WTC11 (cell line): ENCODE measurements around the gene STK24. TPM values are rescaled to one million over a fixed set of nuclear protein-coding genes. Genes with fewer than 3 reads are reported as not detected.

Experiments
- ATAC-seq: fragments of 200-7000 bp; cut with Tn5 transposase; 2 replicates; pipeline ENCODE4 v1.10.0; 2021; ENCODE audit warnings: mild to moderate bottlenecking, moderate library complexity
- CTCF ChIA-PET: fragments of 300-600 bp; sonication (Branson Sonifier 250); formaldehyde crosslinking; loops from one replicate; lab custom pipeline; 2021; ENCODE audit warnings: antibody characterized with exemption; lab: Charles Lee
- POLR2A ChIA-PET: fragments of 350-600 bp; sonication (Branson Sonifier 250); formaldehyde crosslinking; loops from one replicate; lab custom pipeline; 2021; ENCODE audit warnings: antibody characterized with exemption; lab: Charles Lee
- DNase-seq: peaks from one replicate; pipeline ENCODE4 v3.0.0; 2021; ENCODE audit warnings: low spot score
- H3K27ac Mint-ChIP-seq: 2 replicates; pipeline ENCODE4 v1.8.0; 2021; ENCODE audit warnings: mixed read lengths
- H3K27me3 Mint-ChIP-seq: 2 replicates; pipeline ENCODE4 v1.8.0; 2021; ENCODE audit warnings: low read depth, mild to moderate bottlenecking, moderate library complexity, mixed read lengths
- H3K36me3 Mint-ChIP-seq: 2 replicates; pipeline ENCODE4 v1.8.0; 2021; ENCODE audit warnings: mixed read lengths
- H3K4me1 Mint-ChIP-seq: 2 replicates; pipeline ENCODE4 v1.8.0; 2022; ENCODE audit warnings: mixed read lengths
- H3K4me3 Mint-ChIP-seq: 2 replicates; pipeline ENCODE4 v1.8.0; 2021; ENCODE audit warnings: mild to moderate bottlenecking, moderate library complexity, mixed read lengths
- H3K9me3 Mint-ChIP-seq: 2 replicates; pipeline ENCODE4 v1.8.0; 2021; ENCODE audit warnings: mixed read lengths
- CREB1 ChIP-seq: sonication (generic); formaldehyde crosslinking; IDR thresholded peaks from 2 replicates; pipeline ENCODE4 v1.8.0; 2023; ENCODE audit warnings: mild to moderate bottlenecking, missing genetic modification reagents
- ESRRA ChIP-seq: sonication (generic); formaldehyde crosslinking; IDR thresholded peaks from 2 replicates; pipeline ENCODE4 v1.8.1; 2022; ENCODE audit warnings: mild to moderate bottlenecking, missing genetic modification reagents, borderline replicate concordance
- GRHL2 ChIP-seq: fragments of 250-450 bp; sonication (Bioruptor Pico); IDR thresholded peaks from 2 replicates; pipeline ENCODE4 v1.8.0; 2022; ENCODE audit warnings: mild to moderate bottlenecking, moderate library complexity; ENCODE audit not compliant: insufficient replicate concordance, severe bottlenecking
- GTF2I ChIP-seq: fragments of 250-450 bp; sonication (Bioruptor Pico); conservative IDR thresholded peaks from 2 replicates; pipeline ENCODE4 v1.4.0; 2021; ENCODE audit warnings: mild to moderate bottlenecking
- JAZF1 ChIP-seq: fragments of 250-450 bp; sonication (Bioruptor Pico); IDR thresholded peaks from 2 replicates; pipeline ENCODE4 v1.9.0; 2021; ENCODE audit warnings: moderate library complexity, mild to moderate bottlenecking, inconsistent platforms
- JUN ChIP-seq: sonication (generic); formaldehyde crosslinking; IDR thresholded peaks from 2 replicates; pipeline ENCODE4 v1.8.0; 2023; ENCODE audit warnings: mild to moderate bottlenecking, missing genetic modification reagents
- MXD4 ChIP-seq: fragments of 250-450 bp; sonication (Bioruptor Pico); IDR thresholded peaks from 2 replicates; pipeline ENCODE4 v1.8.0; 2021; ENCODE audit warnings: mild to moderate bottlenecking, moderate library complexity, borderline replicate concordance
- MYBL2 ChIP-seq: sonication (generic); formaldehyde crosslinking; IDR thresholded peaks from 2 replicates; pipeline ENCODE4 v1.8.1; 2023; ENCODE audit warnings: mild to moderate bottlenecking, moderate library complexity, missing genetic modification reagents
- NFYB ChIP-seq: sonication (generic); formaldehyde crosslinking; conservative IDR thresholded peaks from 2 replicates; pipeline ENCODE4 v1.8.0; 2022; ENCODE audit warnings: low read depth, missing genetic modification reagents
- NR3C1 ChIP-seq: sonication (generic); formaldehyde crosslinking; conservative IDR thresholded peaks from 2 replicates; pipeline ENCODE4 v1.8.1; 2023; ENCODE audit warnings: low read depth, mild to moderate bottlenecking, missing genetic modification reagents
- ZNF138 ChIP-seq: sonication (generic); formaldehyde crosslinking; conservative IDR thresholded peaks from 2 replicates; pipeline ENCODE4 v1.8.1; 2022; ENCODE audit warnings: mild to moderate bottlenecking, moderate library complexity, missing genetic modification reagents
- ZNF219 ChIP-seq: sonication (generic); formaldehyde crosslinking; IDR thresholded peaks from 2 replicates; pipeline ENCODE4 v1.8.0; 2023; ENCODE audit warnings: missing genetic modification reagents, mild to moderate bottlenecking, borderline replicate concordance
- ZNF232 ChIP-seq: sonication (generic); formaldehyde crosslinking; IDR thresholded peaks from 2 replicates; pipeline ENCODE4 v1.8.0; 2022; ENCODE audit warnings: mild to moderate bottlenecking, missing genetic modification reagents
- ZNF671 ChIP-seq: fragments of 250-450 bp; sonication (Bioruptor Pico); IDR thresholded peaks from 2 replicates; pipeline ENCODE4 v1.8.0; 2021; ENCODE audit warnings: mild to moderate bottlenecking
- total RNA-seq: library from RNA; stranded (reverse); gene quantifications from 3 replicates; pipeline ENCODE4 v1.2.3, GENCODE V29; 2021
- TF ChIP-seq, protein P1 (sequence below): sonication (generic); formaldehyde crosslinking; conservative IDR thresholded peaks from 2 replicates; pipeline ENCODE4 v1.8.1; 2022; ENCODE audit warnings: mild to moderate bottlenecking, missing genetic modification reagents
- TF ChIP-seq, protein P2 (sequence below): fragments of 250-450 bp; sonication (Bioruptor Pico); IDR thresholded peaks from 2 replicates; pipeline ENCODE4 v1.9.0; 2021; ENCODE audit warnings: mild to moderate bottlenecking
- TF ChIP-seq, protein P3 (sequence below): sonication (generic); formaldehyde crosslinking; conservative IDR thresholded peaks from 2 replicates; pipeline ENCODE4 v1.8.1; 2023; ENCODE audit warnings: mild to moderate bottlenecking, low read depth, missing genetic modification reagents, moderate library complexity
- TF ChIP-seq, protein P4 (sequence below): fragments of 250-450 bp; sonication (Bioruptor Pico); IDR thresholded peaks from 2 replicates; pipeline ENCODE4 v1.9.0; 2021; ENCODE audit warnings: mild to moderate bottlenecking
- TF ChIP-seq, protein P5 (sequence below): sonication (generic); formaldehyde crosslinking; IDR thresholded peaks from 2 replicates; pipeline ENCODE4 v1.8.1; 2022; ENCODE audit warnings: low read depth, missing genetic modification reagents, borderline replicate concordance
- TF ChIP-seq, protein P6 (sequence below): sonication (generic); formaldehyde crosslinking; IDR thresholded peaks from 2 replicates; pipeline ENCODE4 v1.8.1; 2022; ENCODE audit warnings: mild to moderate bottlenecking, missing genetic modification reagents, moderate library complexity, borderline replicate concordance

The STK24 gene
- total RNA-seq, 1 experiment from 2014 or later, result 138 TPM

DNA sequence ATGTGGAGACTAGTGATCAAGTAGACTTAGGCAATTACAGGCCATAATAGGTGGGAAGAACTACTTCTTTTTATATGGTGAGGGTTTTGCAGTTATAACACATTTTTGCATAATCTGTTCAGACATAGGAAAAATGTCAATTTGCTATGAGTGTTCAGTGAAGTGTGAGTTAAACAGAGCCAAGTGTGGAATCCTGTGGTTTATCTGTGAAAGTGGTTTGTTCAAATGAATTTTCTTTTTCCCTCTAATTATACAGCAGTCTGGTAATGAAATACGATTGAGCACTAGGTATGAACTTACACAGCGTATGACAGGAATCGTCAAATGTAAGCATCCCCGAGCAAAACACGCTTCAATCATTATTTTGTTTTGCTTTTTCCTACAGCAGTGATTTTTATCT lies 178.3 kb downstream of the STK24 start:
- no peak for DNase-seq
- H3K9me3 Mint-ChIP-seq, result no peaks in the 10 kb centered on the region
- no peak for ATAC-seq
- no peak overlapping the region for H3K4me3 Mint-ChIP-seq
- ChIA-PET POLR2A (interaction anchor here (0.6 kb wide), 1 partner anchor 22 kb away, joined by 4 read pairs; no protein-coding TSS in a partner anchor), CTCF (interaction anchor here (1.2 to 1.7 kb wide), 2 partner anchors 47 to 365 kb away, joined by 3 to 4 read pairs; no protein-coding TSS in a partner anchor)
- H3K27ac Mint-ChIP-seq, result no peak overlapping the region
- no peak for TF ChIP-seq JAZF1 (CRISPR knock-in tag)
- TF ChIP-seq, protein P1, sequence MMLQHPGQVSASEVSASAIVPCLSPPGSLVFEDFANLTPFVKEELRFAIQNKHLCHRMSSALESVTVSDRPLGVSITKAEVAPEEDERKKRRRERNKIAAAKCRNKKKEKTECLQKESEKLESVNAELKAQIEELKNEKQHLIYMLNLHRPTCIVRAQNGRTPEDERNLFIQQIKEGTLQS (CRISPR knock-in tag), result no peak
- peaks cover 17% of the 10 kb centered on the region for H3K4me1 Mint-ChIP-seq
- H3K36me3 Mint-ChIP-seq, result peaks cover 4% of the 10 kb centered on the region
- H3K27me3 Mint-ChIP-seq, result no peaks in the 10 kb centered on the region

DNA sequence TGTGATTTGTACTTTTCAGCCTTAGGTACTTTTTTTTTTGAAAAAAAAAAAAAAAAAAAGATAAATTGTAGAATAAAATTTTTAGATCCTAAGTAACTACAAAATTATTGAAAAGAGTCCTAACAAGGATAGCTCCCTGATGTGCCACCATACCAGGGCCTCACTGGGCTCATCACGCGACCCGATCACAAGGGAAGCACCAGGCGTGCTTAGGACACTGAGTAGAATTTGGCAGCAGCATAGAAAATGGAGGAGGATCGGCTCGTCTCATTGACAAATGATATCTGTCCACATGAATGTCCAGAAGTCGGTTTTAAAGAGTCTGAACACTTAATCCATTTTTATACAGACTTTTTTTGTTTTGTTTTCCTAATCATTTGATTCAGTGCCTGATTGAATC lies 179.0 kb downstream of the STK24 start:
- Mint-ChIP-seq H3K36me3 (peaks cover under 1% of the 10 kb centered on the region; the same call in 1 of the 2 replicates), H3K27ac (peak overlapping the region; percentile 64), H3K9me3 (no peaks in the 10 kb centered on the region), H3K4me1 (peaks cover 17% of the 10 kb centered on the region), H3K27me3 (no peaks in the 10 kb centered on the region), H3K4me3 (no peak overlapping the region)
- no peak for DNase-seq
- CTCF ChIA-PET, result interaction anchor here (0.5 to 0.6 kb wide), 2 partner anchors 19 to 49 kb away, joined by 3 read pairs; no protein-coding TSS in a partner anchor
- no peak for ATAC-seq
- TF ChIP-seq ZNF138 (CRISPR knock-in tag) (no peak), JUN (CRISPR knock-in tag) (no peak), GTF2I (CRISPR knock-in tag) (no peak), ZNF232 (CRISPR knock-in tag) (no peak), CREB1 (CRISPR knock-in tag) (no peak), ESRRA (no peak), MXD4 (no peak), ZNF671 (CRISPR knock-in tag) (no peak), MYBL2 (no peak), NR3C1 (CRISPR knock-in tag) (no peak), NFYB (no peak), ZNF219 (CRISPR knock-in tag) (no peak), GRHL2 (CRISPR knock-in tag) (no peak)
- TF ChIP-seq, protein P2, sequence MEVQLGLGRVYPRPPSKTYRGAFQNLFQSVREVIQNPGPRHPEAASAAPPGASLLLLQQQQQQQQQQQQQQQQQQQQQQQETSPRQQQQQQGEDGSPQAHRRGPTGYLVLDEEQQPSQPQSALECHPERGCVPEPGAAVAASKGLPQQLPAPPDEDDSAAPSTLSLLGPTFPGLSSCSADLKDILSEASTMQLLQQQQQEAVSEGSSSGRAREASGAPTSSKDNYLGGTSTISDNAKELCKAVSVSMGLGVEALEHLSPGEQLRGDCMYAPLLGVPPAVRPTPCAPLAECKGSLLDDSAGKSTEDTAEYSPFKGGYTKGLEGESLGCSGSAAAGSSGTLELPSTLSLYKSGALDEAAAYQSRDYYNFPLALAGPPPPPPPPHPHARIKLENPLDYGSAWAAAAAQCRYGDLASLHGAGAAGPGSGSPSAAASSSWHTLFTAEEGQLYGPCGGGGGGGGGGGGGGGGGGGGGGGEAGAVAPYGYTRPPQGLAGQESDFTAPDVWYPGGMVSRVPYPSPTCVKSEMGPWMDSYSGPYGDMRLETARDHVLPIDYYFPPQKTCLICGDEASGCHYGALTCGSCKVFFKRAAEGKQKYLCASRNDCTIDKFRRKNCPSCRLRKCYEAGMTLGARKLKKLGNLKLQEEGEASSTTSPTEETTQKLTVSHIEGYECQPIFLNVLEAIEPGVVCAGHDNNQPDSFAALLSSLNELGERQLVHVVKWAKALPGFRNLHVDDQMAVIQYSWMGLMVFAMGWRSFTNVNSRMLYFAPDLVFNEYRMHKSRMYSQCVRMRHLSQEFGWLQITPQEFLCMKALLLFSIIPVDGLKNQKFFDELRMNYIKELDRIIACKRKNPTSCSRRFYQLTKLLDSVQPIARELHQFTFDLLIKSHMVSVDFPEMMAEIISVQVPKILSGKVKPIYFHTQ, result no peak
- TF ChIP-seq, protein P3, sequence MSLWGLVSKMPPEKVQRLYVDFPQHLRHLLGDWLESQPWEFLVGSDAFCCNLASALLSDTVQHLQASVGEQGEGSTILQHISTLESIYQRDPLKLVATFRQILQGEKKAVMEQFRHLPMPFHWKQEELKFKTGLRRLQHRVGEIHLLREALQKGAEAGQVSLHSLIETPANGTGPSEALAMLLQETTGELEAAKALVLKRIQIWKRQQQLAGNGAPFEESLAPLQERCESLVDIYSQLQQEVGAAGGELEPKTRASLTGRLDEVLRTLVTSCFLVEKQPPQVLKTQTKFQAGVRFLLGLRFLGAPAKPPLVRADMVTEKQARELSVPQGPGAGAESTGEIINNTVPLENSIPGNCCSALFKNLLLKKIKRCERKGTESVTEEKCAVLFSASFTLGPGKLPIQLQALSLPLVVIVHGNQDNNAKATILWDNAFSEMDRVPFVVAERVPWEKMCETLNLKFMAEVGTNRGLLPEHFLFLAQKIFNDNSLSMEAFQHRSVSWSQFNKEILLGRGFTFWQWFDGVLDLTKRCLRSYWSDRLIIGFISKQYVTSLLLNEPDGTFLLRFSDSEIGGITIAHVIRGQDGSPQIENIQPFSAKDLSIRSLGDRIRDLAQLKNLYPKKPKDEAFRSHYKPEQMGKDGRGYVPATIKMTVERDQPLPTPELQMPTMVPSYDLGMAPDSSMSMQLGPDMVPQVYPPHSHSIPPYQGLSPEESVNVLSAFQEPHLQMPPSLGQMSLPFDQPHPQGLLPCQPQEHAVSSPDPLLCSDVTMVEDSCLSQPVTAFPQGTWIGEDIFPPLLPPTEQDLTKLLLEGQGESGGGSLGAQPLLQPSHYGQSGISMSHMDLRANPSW (CRISPR knock-in tag), result no peak
- TF ChIP-seq, protein P4, sequence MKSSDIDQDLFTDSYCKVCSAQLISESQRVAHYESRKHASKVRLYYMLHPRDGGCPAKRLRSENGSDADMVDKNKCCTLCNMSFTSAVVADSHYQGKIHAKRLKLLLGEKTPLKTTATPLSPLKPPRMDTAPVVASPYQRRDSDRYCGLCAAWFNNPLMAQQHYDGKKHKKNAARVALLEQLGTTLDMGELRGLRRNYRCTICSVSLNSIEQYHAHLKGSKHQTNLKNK, result no peak
- TF ChIP-seq, protein P5, sequence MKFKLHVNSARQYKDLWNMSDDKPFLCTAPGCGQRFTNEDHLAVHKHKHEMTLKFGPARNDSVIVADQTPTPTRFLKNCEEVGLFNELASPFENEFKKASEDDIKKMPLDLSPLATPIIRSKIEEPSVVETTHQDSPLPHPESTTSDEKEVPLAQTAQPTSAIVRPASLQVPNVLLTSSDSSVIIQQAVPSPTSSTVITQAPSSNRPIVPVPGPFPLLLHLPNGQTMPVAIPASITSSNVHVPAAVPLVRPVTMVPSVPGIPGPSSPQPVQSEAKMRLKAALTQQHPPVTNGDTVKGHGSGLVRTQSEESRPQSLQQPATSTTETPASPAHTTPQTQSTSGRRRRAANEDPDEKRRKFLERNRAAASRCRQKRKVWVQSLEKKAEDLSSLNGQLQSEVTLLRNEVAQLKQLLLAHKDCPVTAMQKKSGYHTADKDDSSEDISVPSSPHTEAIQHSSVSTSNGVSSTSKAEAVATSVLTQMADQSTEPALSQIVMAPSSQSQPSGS, result no peak
- TF ChIP-seq, protein P6, sequence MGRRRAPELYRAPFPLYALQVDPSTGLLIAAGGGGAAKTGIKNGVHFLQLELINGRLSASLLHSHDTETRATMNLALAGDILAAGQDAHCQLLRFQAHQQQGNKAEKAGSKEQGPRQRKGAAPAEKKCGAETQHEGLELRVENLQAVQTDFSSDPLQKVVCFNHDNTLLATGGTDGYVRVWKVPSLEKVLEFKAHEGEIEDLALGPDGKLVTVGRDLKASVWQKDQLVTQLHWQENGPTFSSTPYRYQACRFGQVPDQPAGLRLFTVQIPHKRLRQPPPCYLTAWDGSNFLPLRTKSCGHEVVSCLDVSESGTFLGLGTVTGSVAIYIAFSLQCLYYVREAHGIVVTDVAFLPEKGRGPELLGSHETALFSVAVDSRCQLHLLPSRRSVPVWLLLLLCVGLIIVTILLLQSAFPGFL (CRISPR knock-in tag), result no peak
- POLR2A ChIA-PET, result no interaction called here
